Lung microvascular endothelial cell (primary cell): Measurements from ENCODE around the gene TRIM33. TPM values are rescaled to one million over a fixed set of nuclear protein-coding genes. Genes with fewer than 3 reads are reported as not detected.

Experiments
- DNase-seq, 2 donors: peaks; one replicate each; pipeline versions ENCODE4 v3.0.0 to v3.0.0-alpha.2; 2010; ENCODE audit warnings: low read depth in 2 of 2
- total RNA-seq: library from RNA; depleted of rRNA; stranded (reverse); fragments of >200 nt; gene quantifications from 2 replicates; pipeline ENCODE4 v1.2.1, GENCODE V29; 2014

TRIM33 gene
- total RNA-seq = 15.3 and 20.8 TPM in 2 replicates

DNA sequence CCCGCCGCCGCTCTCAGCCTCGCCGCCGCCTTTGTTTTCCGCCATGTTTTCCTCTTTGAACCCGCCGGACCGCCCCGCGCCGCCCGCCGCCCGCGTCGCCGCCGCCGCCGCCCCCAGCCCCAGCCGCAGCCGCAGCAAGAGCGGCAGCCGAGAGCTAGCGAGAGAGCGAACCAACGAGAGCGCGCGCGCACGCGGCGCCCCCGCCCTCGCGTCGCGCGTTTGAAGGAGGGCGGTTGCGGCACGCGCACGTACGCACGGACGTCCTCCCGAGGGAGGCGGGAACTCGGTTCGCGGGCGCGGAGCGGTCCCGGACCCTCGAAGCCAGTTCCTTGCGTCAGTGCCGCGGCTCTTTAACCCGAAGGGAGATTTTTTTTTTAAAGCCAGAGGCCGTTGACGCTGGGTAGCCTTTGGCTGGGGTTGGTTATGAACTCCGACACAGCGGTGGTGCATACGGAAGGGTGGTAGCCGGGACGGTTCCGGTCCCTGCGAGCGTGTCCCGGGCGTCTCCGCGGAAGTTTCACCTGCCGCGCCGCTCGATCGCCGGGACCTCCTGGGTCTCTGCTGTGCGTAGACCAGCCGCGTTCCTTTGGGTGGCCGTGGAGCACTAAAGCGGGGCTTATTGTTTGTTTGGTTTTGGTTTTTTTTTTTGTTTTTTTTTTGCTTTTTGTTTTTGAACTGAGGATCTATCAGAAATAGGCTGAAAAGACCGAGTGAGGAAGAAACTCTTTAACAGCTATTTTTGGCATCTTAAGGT, at the start of gene TRIM33:
Gene TRIM33 (minus strand): TSS at position 172 of the 754 bp plus-strand sequence. CDS start 127 bp downstream, at position 45.
- peak; percentile 97 for DNase-seq

DNA sequence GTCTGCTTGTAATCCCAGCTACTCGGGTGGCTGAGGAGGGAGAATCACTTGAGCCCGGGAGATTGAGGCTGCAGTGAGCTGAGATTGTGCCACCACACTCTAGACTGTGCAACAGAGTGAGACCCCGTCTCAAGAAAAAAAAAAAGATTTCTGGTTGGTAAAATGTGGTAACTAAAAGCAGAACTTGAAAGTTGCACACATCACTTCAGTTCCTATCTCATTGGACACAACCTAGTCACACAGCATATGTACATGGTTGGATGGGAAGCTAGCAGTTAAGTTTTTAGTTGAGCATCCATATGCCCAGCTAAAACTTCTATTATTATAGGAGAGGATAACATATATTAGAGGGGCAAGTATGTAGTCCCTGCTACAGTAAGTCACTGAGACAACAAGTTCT, 48.4 kb upstream of the TRIM33 start:
- no peak for DNase-seq

DNA sequence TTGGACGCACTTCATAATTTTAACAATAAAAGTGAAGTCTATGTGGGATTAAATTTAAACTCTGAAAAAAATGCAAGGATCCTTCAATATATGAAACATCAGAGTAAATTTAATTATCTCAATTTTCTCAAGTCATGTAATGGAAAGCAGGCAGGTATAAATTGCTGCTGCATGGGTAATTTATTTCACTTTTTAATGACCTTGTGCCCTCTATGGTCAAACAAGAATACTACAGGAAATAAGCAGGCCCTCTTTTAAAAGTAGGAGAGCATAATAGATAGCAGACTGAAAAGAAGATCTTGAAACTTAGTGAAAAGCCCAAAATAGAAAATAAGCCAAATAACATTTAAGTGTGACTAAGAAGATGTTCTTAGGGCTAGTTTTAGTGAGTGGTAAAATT, 47.5 kb upstream of the TRIM33 start:
- DNase-seq = no peak

DNA sequence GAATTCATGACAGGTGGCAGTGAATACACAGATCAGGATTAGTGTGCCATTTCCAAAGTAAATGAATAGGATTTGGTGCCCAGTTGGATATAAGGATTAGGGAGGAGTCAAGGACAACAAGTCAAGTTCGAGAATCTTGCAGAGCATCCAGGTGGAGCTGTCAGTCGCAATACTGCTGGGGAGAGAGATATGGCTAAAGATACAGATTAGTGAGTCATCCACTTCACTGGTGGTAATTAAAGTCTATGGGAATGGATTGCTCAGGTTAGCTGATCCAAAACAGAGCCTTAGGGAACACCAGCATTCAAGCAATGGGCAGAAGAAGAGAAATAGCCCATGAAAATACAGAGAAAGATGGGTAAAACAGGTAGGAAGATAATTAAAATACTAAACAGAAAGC, 43.6 kb upstream of the TRIM33 start:
- DNase-seq = no peak

DNA sequence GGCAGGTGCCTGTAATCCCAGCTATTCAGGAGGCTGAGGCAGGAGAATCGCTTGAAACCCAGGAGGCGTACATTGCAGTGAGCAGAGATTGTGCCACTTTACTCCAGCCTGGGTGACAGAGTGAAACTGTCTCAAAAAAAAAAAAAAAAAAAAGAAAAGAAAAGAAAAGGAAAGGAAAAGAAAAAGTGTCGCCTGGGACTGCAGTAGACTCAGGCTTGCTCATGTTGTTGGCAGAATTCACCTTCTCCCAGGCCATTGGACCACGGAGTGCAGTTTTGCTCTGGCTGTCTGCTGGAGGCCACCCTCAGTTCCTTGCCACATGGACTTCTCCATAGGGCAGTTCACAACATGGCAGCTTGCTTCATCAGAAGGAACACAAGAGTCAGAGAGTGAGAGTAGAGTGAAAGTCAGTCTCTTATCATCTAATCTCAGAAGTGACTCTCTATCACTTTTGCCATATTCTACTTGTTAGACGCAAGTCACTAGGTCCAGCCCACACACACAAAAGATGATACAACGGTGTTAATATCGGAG, 41.2 kb upstream of the TRIM33 start:
- no peak for DNase-seq

DNA sequence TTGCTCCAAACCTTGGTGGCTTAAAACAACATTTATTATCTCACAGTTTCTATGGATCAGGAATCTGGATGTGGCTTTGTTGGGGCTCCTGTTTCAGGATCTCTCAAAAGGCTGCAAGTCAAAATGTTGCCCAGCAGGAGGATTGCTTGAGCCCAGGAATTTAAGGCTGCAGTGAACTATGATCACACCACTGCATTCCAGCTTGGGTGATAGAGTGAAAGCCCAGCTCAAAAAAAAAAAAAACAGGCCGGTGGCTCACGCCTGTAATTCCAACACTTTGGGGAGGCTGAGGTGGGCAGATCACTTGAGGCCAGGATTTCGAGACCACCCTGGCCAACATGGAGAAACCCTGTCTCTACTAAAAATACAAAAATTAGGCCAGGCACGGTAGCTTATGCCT, 40.4 kb upstream of the TRIM33 start:
- DNase-seq = no peak

DNA sequence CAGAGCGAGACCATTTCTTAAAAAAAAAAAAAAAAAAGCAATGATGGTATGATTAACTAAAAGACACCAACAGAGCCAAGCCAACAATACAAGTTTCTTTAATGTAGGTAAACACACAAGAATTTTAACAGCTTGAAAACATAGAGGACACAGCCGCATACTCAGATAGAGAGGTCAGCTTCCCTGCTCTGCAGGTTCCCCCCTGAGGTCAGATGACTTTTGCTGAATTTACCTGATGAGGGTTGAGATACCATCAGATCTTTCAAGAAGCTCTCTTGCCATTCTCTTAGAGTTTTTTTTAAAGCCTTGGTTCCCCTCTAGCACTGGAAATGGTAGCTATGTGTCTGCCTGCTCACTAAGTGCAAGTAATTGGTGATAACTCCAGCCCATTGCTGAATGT, 39.3 kb upstream of the TRIM33 start:
- no peak for DNase-seq

DNA sequence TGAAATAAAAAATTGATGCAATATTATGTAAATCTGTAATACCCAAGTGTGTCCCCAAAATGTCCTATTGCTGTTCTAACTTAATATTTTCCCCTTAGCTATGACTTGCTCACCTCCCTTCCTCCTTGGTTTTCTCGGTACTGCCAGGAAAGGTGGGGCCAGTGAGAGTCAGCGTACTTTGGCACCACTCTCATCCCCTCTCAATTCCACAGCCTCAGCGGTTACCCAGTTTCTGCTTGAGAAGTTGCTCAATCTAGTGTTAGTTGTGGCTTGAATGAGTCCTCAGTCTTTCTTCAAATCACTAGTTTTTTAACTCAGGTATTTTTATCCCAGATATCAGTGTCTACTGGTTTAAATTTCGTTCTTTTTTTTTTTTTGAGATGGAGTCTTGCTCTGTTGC, 38.1 kb upstream of the TRIM33 start:
- no peak for DNase-seq

DNA sequence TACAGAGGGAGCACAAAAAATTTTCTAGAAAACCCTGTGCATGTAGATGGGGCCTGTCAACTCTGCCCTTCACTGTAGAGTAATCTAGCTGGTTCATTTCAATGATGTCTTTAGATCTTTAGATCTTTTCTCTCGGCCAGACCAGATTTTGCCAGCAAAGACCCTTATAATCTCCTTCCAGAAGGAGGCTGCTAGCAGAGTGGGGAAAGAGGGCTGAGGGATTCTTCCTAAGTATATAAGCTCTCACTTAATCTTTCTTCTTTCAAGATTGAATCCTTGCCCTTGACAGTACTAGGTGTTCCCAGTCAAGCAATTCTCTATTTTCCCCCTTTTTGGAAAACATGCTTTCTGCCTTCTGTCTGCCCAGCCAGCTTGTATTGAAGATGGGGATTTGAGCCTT, 36.1 kb upstream of the TRIM33 start:
- no peak for DNase-seq

DNA sequence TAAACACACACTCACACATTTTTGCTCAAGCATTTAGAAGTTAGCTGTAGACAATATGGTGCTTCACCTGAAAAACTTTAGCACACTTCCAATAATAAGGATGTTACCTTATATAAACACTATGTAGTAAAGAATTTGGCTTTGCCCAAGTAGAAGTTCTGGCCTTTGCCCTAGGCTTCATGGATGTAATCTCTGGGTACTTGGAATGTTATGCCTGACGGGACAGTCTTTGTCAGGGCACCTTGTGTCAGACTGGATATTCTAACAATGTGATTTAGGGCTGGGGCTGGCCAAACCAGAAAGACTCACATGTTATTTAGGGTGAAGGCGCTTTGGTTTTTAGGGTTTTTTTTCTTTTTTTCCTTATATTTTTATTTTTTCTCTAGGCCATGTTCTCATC, 34.8 kb upstream of the TRIM33 start:
- DNase-seq = no peak

DNA sequence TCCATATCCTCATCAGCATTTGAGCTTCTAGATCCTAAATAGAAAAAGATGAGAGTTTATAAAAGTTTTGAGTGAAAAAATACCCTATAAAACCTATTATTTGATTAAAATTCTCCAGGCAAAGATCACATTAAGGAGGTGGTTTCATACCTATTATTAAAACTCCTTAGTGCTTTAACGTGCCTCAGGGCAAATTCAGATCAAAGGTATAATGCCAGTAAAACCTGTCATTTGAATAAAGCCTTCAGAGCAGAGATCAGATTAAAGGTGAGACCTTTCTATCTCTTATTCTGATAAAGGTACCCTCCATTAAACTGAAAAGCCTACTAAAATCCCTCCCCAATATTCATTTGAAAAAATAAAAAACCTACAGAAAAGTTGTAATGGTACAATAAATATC, 34.3 kb upstream of the TRIM33 start:
- no peak for DNase-seq

DNA sequence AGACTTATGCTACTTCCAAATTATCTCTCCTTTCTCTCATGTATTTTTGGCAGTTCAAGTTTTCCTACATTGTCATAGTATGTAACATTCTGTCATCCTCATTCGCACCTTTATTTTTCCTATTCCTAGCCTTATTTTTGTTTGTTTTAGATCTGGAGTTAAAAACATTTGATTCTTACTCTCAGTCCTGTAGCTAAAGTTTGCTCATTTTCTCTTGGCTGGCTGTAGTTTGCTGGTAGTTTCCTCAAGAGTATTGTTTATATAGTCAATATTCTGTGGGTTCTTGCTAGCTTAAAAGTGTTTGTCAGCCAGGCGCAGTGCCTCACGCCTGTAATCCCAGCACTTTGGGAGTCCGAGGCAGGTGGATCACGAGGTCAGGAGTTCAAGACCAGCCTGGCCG, 29.8 kb upstream of the TRIM33 start:
- no peak for DNase-seq

DNA sequence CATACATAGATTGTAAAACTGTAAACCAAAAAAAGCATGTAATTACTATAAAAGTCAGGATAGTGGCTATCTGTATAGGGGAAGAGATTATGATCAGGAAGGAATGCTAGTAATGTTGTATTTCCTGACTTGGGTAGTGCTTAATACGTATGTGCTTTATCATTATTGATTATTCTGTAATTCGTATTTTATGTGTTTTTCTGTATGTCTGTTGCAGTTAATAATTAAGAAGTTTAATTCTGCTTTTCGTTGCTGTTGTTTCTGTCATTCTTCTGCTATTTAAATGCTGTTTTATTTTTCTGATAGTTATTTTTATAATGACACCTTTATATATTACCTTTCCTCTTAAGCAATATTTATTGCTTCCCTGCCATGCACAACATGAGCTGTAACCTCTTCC, 29.3 kb upstream of the TRIM33 start:
- DNase-seq = no peak

DNA sequence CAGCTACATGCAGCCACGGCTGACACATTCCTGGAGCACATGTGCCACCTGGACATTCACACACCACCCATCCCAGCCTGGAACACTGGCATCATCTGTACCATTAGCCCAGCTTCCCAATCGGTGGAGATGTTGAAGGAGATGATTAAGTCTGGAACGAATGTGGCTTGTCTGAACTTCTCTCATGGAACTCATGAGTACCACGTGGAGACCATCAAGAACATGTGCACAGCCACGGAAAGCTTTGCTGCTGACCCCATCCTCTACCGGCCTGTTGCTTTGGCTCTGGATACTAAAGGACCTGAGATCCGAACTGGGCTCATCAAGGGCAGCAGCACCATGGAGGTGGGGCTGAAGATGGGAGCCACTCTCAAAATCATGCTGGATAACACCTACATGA, 25.0 kb upstream of the TRIM33 start:
- DNase-seq = no peak

DNA sequence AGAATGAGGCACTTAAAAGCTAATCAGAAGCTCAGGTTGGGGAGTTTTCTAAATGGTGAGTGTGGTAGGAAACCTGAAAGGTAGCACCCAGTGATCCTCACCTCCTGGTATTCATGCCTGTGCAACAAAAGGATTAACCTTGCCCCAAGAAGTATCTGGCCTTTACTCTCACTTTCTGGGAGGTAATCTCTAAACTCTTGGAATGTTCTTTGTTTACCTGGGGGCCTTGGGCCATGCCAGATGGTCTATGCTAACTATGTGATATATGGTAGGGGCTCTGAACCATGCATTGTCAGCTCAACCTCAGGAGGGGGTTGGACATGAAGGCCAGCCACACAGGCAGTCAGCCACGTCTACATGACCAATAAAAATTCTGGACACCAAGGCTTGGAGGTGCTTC, 24.4 kb upstream of the TRIM33 start:
- no peak for DNase-seq

DNA sequence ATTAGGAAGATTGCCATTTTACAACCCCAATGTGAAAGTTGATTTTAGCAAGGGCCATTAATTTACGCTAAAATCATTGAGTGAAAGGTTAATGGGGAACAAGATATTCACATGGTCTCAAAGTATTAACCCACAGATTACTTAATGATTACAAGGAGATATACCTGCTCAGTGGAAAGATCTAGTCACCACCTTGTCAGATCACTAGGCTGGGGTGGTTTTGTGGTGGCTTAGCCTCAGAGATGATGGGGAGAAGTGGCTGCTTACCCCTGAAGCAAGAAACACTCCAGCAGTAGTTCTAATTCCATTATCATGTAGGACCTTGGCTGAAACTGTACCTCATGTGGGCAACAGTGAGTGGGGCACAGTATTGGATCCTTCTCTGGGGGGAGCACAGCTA, 20.1 kb upstream of the TRIM33 start:
- DNase-seq = no peak

DNA sequence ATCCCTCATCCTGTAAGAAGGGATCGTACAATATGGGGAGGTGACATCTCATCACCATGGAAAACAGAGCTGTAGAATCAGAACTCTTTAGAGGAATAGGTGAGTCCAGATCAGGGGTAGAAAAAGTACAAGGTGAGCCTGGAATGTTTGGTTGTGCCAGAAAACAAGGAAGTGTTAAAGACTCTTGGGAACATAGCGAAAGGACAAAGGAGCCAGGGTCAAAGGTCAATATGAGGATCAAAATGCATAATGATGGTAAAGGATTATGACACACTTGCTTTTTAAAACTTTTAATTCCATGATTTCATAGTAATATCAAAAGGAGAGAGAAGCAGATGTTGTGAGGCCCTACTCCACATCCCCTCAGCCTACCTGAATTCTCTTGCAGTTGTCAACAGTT, 19.2 kb upstream of the TRIM33 start:
- no peak for DNase-seq

DNA sequence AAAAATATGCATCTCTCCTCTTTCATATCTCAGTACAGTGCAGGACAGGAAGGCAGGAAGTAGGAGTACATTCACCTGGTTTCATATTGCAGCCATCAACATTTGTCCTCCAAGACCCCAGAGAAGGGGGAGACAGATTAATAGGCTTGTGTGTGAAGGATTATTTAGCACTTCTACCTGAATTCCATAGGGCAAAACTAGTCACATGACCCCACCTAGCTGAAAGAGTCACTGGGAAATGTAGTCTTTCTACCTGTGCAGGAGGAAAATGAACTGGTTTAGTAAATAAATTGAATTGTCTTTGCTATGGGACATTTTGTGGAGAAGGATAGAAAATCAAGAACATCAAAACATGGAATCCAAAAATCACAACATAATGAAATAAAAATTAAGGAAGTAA, 13.9 kb upstream of the TRIM33 start:
- no peak for DNase-seq

DNA sequence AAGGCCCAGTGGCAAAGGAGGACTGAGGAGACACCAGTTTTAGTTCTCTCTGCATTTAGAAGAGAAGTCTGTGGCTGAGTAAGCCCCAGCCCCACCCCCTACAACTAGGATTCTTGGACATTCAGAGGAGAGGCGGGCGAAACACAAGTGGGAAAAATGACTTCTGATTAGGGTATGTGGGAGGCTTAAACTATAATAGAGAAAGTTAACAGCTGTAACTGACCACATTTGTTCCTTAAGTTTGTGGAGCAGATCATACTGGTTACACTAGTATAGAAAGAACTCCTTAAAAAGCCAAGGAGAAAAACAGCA, 11.2 kb upstream of the TRIM33 start:
- no peak for DNase-seq

DNA sequence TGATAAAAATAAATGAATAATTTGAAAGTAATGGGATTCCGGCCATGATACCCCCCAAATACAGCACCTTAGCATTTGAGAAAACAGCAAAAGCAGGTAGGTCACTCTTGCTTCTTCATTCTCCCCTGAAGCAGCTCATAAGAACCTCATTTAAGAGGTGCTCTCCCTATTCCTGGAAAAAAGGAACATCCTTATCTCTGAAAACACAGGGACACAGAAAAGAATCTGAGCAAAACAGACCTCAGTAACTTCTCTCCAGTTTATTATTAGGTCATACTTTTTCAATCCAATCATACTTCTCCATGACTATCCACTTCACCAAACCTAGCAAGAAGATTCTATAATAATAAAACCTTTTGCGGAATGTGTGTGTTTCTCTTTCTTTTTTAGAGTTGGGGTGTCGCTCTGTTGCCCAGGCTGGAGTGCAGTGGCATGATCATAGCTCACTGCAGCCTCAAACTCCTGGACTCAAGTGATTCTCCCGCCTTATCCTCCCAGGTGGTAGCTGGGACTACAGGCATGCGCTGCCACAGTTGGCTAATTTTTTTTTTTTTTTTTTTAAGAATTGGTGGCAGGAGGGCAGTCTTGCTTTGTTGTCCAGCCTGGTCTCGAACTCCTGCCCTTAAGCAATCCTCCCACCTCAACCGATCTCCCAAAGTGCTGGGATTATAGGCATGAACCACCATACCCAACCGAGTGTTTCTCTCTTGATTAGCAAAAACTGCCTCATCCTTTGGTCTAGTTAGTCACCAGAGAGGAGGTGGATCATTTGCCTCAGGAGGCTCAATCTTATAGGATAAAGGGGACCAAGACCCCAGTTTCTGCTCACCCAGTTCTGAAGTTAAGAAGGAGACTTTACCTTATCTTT, 10.6 kb upstream of the TRIM33 start:
- DNase-seq = no peak

DNA sequence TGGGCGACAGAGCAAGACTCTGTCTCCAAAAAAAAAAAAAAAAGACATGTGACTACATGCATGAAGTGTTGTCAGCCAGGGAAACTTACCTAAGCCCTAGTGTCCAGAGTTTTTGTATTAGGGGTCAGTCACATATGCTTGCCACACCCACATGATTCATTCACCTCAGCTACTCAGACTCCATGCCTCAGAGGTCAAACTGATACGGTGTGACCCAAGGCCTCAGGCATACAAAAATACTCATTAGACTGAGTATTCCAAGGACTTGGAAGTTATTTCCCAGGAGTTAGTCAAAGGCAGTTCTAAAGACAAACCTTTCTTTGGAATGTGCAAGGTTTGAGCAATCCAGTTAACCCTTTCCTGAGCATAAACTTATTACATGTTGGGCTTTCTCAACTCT, 6.3 kb upstream of the TRIM33 start:
- DNase-seq = no peak

DNA sequence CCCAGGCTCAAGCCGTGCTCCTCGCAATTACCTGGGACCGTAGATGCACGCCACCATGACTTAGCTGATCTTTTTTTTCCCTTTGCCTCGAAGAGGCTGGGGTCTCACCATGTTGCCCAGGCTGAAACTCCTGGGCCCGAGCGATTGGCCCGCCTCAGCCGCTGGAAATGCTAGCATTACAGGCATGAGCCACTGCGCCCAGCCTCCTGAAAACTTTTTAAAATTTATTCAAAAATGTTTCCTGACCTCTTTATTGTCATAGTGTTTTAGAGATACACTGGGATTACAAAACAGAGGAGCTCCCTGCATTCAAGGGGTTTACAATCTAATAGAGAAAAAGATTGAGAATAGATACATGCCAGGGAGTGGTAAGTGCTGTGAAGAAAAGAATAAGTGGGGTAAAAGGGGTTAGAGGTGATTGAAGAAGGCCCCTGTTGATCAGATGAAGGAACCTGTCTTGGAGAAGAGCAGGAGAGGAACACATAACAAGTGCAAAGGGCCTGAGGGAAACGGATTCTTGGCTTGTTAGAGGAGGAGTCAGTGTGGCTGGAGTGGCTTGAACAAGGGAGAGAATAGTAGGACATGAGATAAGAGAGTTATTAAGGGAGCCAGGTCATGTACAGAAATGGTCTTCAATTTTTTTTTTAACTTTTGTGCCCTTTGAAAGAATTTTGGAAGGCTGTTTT, 1.7 kb upstream of the TRIM33 start:
- no peak for DNase-seq
